ENCODE results near the gene ACTBL2. TPM values are rescaled to one million over a fixed set of nuclear protein-coding genes. Genes with fewer than 3 reads are reported as not detected.

The ACTBL2 gene
- total RNA-seq, 1 experiment from 2014 or later, result 0.11 TPM

DNA sequence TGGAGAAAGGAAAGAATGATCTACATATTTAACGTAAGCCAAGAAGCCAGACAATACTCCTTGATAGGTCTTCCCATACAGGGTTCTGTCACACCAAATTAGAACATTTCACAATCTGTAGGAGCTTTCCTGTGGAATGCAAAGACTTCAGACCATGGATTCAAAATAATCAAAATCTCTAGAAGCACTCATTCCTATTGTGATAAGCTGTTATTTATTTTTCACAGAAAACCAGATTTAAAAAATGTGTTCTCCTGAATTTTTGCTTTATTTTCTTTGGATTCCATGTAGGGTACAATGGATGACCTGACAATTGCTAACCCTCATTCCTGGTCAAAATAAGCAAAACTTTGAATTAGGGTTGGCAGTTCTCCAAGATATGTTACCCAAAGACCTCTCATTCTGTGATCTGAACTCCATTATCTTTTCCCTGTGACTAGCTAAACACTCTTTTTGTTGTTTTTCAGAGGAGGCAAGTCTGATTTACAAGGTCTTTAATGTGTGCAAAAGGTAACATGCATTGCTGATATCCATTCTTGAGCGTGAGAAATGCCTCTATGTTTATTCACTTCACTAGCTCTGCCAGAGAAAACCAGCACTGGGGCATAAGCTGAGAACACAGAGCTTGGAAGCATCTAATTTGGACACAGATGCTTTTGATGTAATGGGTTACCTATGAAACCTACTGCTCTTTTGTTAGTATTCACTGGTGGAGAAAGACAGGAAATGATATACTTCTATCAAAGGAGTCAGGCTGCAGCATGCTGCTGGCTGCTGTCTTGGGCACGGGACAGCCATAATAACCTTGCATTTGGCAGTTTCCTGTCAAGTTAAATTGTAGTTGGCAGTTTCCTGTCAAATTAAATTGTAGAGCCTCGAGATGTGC lies 31.4 kb downstream of the ACTBL2 start:
- DNase-seq (no peak), ATAC-seq (no peak)
- no peaks in the 10 kb centered on the region for H3K27me3 ChIP-seq (ENCODE audit: low read length)
- no TSS peak for BruUV-seq (replicated peaks)
- TF ChIP-seq EZH2phosphoT487 (IDR thresholded peaks at IDR 0.05; ENCODE audit: borderline replicate concordance, low read length) (no peak), EZH2 (IDR thresholded peaks at IDR 0.05; ENCODE audit: low read length, unreplicated experiment) (no peak), CTCF (conservative IDR thresholded peaks at IDR 0.05; ENCODE audit: low read depth, low read length) (no peak)
- no peaks in the 10 kb centered on the region for H4K20me1 ChIP-seq (ENCODE audit: low read length)
- H3K4me2 ChIP-seq (ENCODE audit: low read length), result no peak overlapping the region
- intact Hi-C loops (cut with micrococcal nuclease), result no loop called here
- ChIA-PET POLR2A (ENCODE audit: unreplicated experiment) (no interaction called here), CTCF (no interaction called here)
- no peak overlapping the region for H3K9ac ChIP-seq (ENCODE audit: low read length)
- no peak overlapping the region for H3K4me3 ChIP-seq (ENCODE audit: low read length)
- no peaks in the 10 kb centered on the region for H3K79me2 ChIP-seq (ENCODE audit: low read length)
- H3K4me1 ChIP-seq (ENCODE audit: insufficient read depth, low read length), result no peaks in the 10 kb centered on the region
- no peaks in the 10 kb centered on the region for H3F3A ChIP-seq (ENCODE audit: low read length, unreplicated experiment)
- H3K9me3 ChIP-seq (ENCODE audit: low read length), result no peaks in the 10 kb centered on the region
- H3K27ac ChIP-seq (ENCODE audit: low read length), result no peak overlapping the region
- H3K9me2 ChIP-seq (replicated peaks; ENCODE audit: low read length), result no peaks in the 10 kb centered on the region
- H2AFZ ChIP-seq (ENCODE audit: low read length), result no peak overlapping the region
- H3K36me3 ChIP-seq (ENCODE audit: low read depth, low read length), result no peaks in the 10 kb centered on the region

DNA sequence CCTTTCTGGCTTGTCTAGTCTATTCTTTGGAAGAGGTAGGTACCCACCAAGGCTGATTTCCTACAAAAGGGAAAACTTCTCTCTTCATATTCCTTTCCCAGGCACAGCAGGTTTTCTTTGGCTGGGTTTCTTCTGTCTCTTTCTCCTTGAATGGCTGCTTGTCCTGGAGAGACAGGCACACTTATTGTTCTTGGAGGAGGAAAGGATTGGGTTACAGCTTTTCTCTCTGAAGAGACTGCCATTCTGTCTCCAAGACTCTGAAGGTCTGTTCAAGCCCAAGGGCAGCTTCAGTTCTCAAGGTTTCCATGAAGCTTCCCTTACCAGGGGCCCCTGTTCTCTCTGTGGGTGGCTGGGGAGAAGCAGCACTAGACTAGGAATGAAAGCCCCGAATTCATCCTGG lies 33.9 kb downstream of the ACTBL2 start:
- BruUV-seq (replicated peaks), result no TSS peak
- intact Hi-C loops (cut with micrococcal nuclease), result no loop called here
- no peak for DNase-seq
- no peaks in the 10 kb centered on the region for H4K20me1 ChIP-seq (ENCODE audit: low read length)
- no peak overlapping the region for H3K4me2 ChIP-seq (ENCODE audit: low read length)
- H3K27me3 ChIP-seq (ENCODE audit: low read length), result no peaks in the 10 kb centered on the region
- no peak overlapping the region for H3K27ac ChIP-seq (ENCODE audit: low read length)
- no peaks in the 10 kb centered on the region for H3K79me2 ChIP-seq (ENCODE audit: low read length)
- no peak overlapping the region for H3K9ac ChIP-seq (ENCODE audit: low read length)
- no peak overlapping the region for H3K4me3 ChIP-seq (ENCODE audit: low read length)
- no peak overlapping the region for H2AFZ ChIP-seq (ENCODE audit: low read length)
- ChIA-PET CTCF (no interaction called here), POLR2A (ENCODE audit: unreplicated experiment) (no interaction called here)
- TF ChIP-seq EZH2phosphoT487 (IDR thresholded peaks at IDR 0.05; ENCODE audit: borderline replicate concordance, low read length) (no peak), CTCF (conservative IDR thresholded peaks at IDR 0.05; ENCODE audit: low read depth, low read length) (no peak), EZH2 (IDR thresholded peaks at IDR 0.05; ENCODE audit: low read length, unreplicated experiment) (no peak)
- no peaks in the 10 kb centered on the region for H3K9me3 ChIP-seq (ENCODE audit: low read length)
- no peaks in the 10 kb centered on the region for H3K36me3 ChIP-seq (ENCODE audit: low read depth, low read length)
- no peak for ATAC-seq
- no peaks in the 10 kb centered on the region for H3K9me2 ChIP-seq (replicated peaks; ENCODE audit: low read length)
- H3K4me1 ChIP-seq (ENCODE audit: insufficient read depth, low read length), result no peaks in the 10 kb centered on the region
- no peaks in the 10 kb centered on the region for H3F3A ChIP-seq (ENCODE audit: low read length, unreplicated experiment)

- H3K79me2 ChIP-seq (ENCODE audit: low read length), result no peaks in the 10 kb centered on the region
- H3F3A ChIP-seq (ENCODE audit: low read length, unreplicated experiment), result no peaks in the 10 kb centered on the region
- no peak overlapping the region for H3K4me2 ChIP-seq (ENCODE audit: low read length)
- no peaks in the 10 kb centered on the region for H4K20me1 ChIP-seq (ENCODE audit: low read length)
- TF ChIP-seq CTCF (conservative IDR thresholded peaks at IDR 0.05; ENCODE audit: low read depth, low read length) (no peak), EZH2phosphoT487 (IDR thresholded peaks at IDR 0.05; ENCODE audit: borderline replicate concordance, low read length) (no peak), EZH2 (IDR thresholded peaks at IDR 0.05; ENCODE audit: low read length, unreplicated experiment) (no peak)
- H3K4me1 ChIP-seq (ENCODE audit: insufficient read depth, low read length), result no peaks in the 10 kb centered on the region
- BruUV-seq (replicated peaks), result no TSS peak
- H3K9me2 ChIP-seq (replicated peaks; ENCODE audit: low read length), result no peaks in the 10 kb centered on the region
- no peaks in the 10 kb centered on the region for H3K27me3 ChIP-seq (ENCODE audit: low read length)
- intact Hi-C loops (cut with micrococcal nuclease), result no loop called here
- H3K9me3 ChIP-seq (ENCODE audit: low read length), result no peaks in the 10 kb centered on the region
- no peak for ATAC-seq
- no peak for DNase-seq
- ChIA-PET CTCF (no interaction called here), POLR2A (ENCODE audit: unreplicated experiment) (no interaction called here)
- no peak overlapping the region for H2AFZ ChIP-seq (ENCODE audit: low read length)
- H3K4me3 ChIP-seq (ENCODE audit: low read length), result no peak overlapping the region
- H3K36me3 ChIP-seq (ENCODE audit: low read depth, low read length), result no peaks in the 10 kb centered on the region
- no peak overlapping the region for H3K9ac ChIP-seq (ENCODE audit: low read length)
- no peak overlapping the region for H3K27ac ChIP-seq (ENCODE audit: low read length)
Observed at GRCh38 chr5:57448287-57448686, 34.3 kb downstream of the ACTBL2 start.

Measured in PC-3 (cell line).